T-helper 2 cell treated with Interferon-gamma antibody and Interleukin-4, amounts not matched to agents 5 μg/mL and 100 μg/mL, for 36 hours (primary cell): Measurements from ENCODE around the gene GAL.

Experiments used
- DNase-seq: peaks from one replicate; pipeline ENCODE4 v3.0.0; 2021; ENCODE audit warnings: low spot score
- H3K27ac Mint-ChIP-seq: one replicate; pipeline ENCODE4 v1.8.0; 2021; ENCODE audit warnings: mild to moderate bottlenecking, mixed read lengths
- H3K27me3 Mint-ChIP-seq: one replicate; pipeline ENCODE4 v1.8.0; 2021; ENCODE audit warnings: low read depth, mixed read lengths
- H3K36me3 Mint-ChIP-seq: one replicate; pipeline ENCODE4 v1.8.0; 2021; ENCODE audit warnings: low read depth, mixed read lengths
- H3K4me1 Mint-ChIP-seq: one replicate; pipeline ENCODE4 v1.8.0; 2021; ENCODE audit warnings: low read depth, mixed read lengths
- H3K4me3 Mint-ChIP-seq: one replicate; pipeline ENCODE4 v1.8.0; 2022; ENCODE audit warnings: mild to moderate bottlenecking, moderate library complexity, mixed read lengths
- H3K9me3 Mint-ChIP-seq: one replicate; pipeline ENCODE4 v1.8.0; 2021; ENCODE audit warnings: mixed read lengths

GAL gene

DNA sequence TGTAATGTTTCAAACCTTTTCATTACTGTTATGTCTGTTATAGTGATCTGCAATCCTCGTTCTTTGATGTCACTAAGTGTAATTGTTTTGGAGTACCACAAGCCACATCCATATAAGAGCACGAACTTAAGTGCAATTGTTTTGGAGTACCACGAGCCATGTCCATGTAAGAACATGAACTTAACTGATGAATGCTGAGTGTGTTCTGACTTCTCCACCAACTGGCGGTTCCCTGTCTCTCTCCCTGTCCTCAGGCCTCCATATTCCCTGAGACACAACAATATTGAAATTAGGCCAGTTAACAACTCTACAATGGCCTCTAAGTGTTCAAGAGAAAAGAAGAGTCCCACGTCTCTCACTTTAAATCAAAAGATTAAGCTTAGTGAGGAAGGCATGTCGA, 43.4 kb downstream of the GAL start:
- no peak overlapping the region for H3K4me3 Mint-ChIP-seq
- H3K9me3 Mint-ChIP-seq = no peaks in the 10 kb centered on the region
- H3K4me1 Mint-ChIP-seq = no peaks in the 10 kb centered on the region
- no peak for DNase-seq
- H3K27ac Mint-ChIP-seq = no peak overlapping the region
- H3K27me3 Mint-ChIP-seq = peaks cover 22% of the 10 kb centered on the region
- no peaks in the 10 kb centered on the region for H3K36me3 Mint-ChIP-seq

GRCh38 chr11:68734111-68734510, 49.8 kb downstream of the GAL start:
- Mint-ChIP-seq H3K4me1 (no peaks in the 10 kb centered on the region), H3K9me3 (no peaks in the 10 kb centered on the region), H3K27me3 (peaks cover 6% of the 10 kb centered on the region), H3K36me3 (peaks cover 2% of the 10 kb centered on the region), H3K4me3 (no peak overlapping the region), H3K27ac (no peak overlapping the region)
- no peak for DNase-seq

DNA sequence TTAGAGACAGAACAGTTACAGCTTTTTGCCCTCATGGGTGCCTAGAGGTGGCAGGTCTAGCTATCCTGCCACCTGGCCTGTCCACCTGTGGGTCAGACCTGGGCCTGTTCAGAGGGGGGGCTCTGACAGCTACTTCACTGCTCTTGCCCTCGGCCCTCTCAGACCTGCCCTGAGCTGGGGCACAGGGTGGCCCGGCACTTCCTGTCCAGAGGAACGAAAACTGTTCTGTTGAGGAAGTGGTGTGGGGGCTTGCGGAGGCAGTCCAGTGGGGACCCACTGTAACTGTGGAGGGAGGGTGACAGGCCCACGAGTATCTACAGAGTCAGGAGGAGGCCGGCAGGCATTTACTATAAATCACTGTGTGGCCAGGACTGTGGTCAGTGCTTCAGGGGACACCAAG, 50.8 kb downstream of the GAL start:
- Mint-ChIP-seq H3K27me3 (peaks cover 3% of the 10 kb centered on the region), H3K4me1 (no peaks in the 10 kb centered on the region), H3K27ac (no peak overlapping the region), H3K9me3 (no peaks in the 10 kb centered on the region), H3K4me3 (no peak overlapping the region), H3K36me3 (peaks cover 2% of the 10 kb centered on the region)
- DNase-seq = no peak

GRCh38 chr11:68735646-68736045, 51.3 kb downstream of the GAL start:
- H3K27ac Mint-ChIP-seq = no peak overlapping the region
- H3K27me3 Mint-ChIP-seq = peaks cover 3% of the 10 kb centered on the region

More at GRCh38 chr11:68735646-68736045, 51.3 kb downstream of the GAL start:
- H3K36me3 Mint-ChIP-seq = peaks cover 2% of the 10 kb centered on the region
- H3K4me1 Mint-ChIP-seq = no peaks in the 10 kb centered on the region
- no peaks in the 10 kb centered on the region for H3K9me3 Mint-ChIP-seq
- DNase-seq = no peak
- no peak overlapping the region for H3K4me3 Mint-ChIP-seq
